Mesothelial cell of epicardium (in vitro differentiated cells): ENCODE measurements around the gene MRPS33. TPM values are rescaled to one million over a fixed set of nuclear protein-coding genes. Genes with fewer than 3 reads are reported as not detected.
"Not testable (repeated sequence)": the region's sequence is repeated elsewhere in the genome, so short reads cannot be mapped to it uniquely, and the experiment has no call there.

Source experiments
- DNase-seq, 2 experiments: peaks; one replicate each; pipeline ENCODE4 v3.0.0; 2021; ENCODE audit warnings: low spot score in 2 of 2; ENCODE audit not compliant: unreplicated experiment in 2 of 2
- H3K27ac Mint-ChIP-seq: 2 replicates; pipeline ENCODE4 v1.8.0; 2021; ENCODE audit warnings: mixed read lengths
- H3K27me3 Mint-ChIP-seq: 2 replicates; pipeline ENCODE4 v1.8.0; 2021; ENCODE audit warnings: low read depth, mixed read lengths
- H3K36me3 Mint-ChIP-seq: 2 replicates; pipeline ENCODE4 v1.8.0; 2021; ENCODE audit warnings: mixed read lengths
- H3K4me1 Mint-ChIP-seq: 2 replicates; pipeline ENCODE4 v1.8.0; 2021; ENCODE audit warnings: mixed read lengths
- H3K4me3 Mint-ChIP-seq: 2 replicates; pipeline ENCODE4 v1.8.0; 2021; ENCODE audit warnings: mild to moderate bottlenecking, moderate library complexity, mixed read lengths
- H3K9me3 Mint-ChIP-seq: 2 replicates; pipeline ENCODE4 v1.8.0; 2021; ENCODE audit warnings: mixed read lengths
- CTCF ChIP-seq: fragments of 200-600 bp; sonication (generic); IDR thresholded peaks from one replicate; pipeline ENCODE4 v1.5.0; 2021; ENCODE audit warnings: antibody characterized with exemption; ENCODE audit not compliant: unreplicated experiment
- total RNA-seq: library from RNA; stranded (reverse); gene quantifications from 3 replicates; pipeline ENCODE4 v1.2.1, GENCODE V29; 2021

Gene MRPS33
- total RNA-seq, 1 donor from 2014 or later = 41.5 TPM

GRCh38 chr7:140961117-140961516 lies 53.6 kb downstream of the MRPS33 start:
- no peak overlapping the region for H3K4me3 Mint-ChIP-seq
- no peaks in the 10 kb centered on the region for H3K36me3 Mint-ChIP-seq
- no peak for DNase-seq
- peaks cover 14% of the 10 kb centered on the region for H3K9me3 Mint-ChIP-seq
- H3K27me3 Mint-ChIP-seq = no peaks in the 10 kb centered on the region
- no peak overlapping the region for H3K27ac Mint-ChIP-seq
- TF ChIP-seq CTCF = no peak
- H3K4me1 Mint-ChIP-seq = no peaks in the 10 kb centered on the region

- peaks cover 10% of the 10 kb centered on the region for H3K9me3 Mint-ChIP-seq
- not testable (repeated sequence) for H3K4me3 Mint-ChIP-seq, DNase-seq, H3K27me3 Mint-ChIP-seq, H3K4me1 Mint-ChIP-seq, H3K36me3 Mint-ChIP-seq, H3K27ac Mint-ChIP-seq
These were observed 57.8 kb downstream of the MRPS33 start for GRCh38 chr7:140956997-140957396.

Other genes with a start within 250 kb of the MRPS33 start
- 43.6 to 44.8 TPM (median 44.6 TPM) in 3 replicates for gene BRAF, start 90.0 kb downstream of the MRPS33 start, total RNA-seq
- 0.11 to 0.31 TPM (median 0.16 TPM) in 3 replicates for gene TMEM178B, start 59.1 kb upstream of the MRPS33 start, total RNA-seq